Adrenal gland (tissue), 5 donors: ENCODE measurements around the gene LHFPL2.

Experiments
- CTCF ChIP-seq, 6 experiments: fragments of 450-650 bp in 4 of 6; fragments of 200-600 bp in 2 of 6; sonication (generic) in 1 of 6; IDR thresholded peaks; 1 replicate in 5 of 6; 2 replicates in 1 of 6; pipeline versions ENCODE4 v1.5.1 to v1.8.0; 2016 to 2021; ENCODE audit warnings: antibody characterized with exemption in 6 of 6, mild to moderate bottlenecking in 2 of 6, moderate library complexity in 1 of 6
- POLR2A ChIP-seq, 2 donors: fragments of 450-650 bp; IDR thresholded peaks; one replicate each; pipeline ENCODE4 v1.6.1; 2017; ENCODE audit warnings: antibody characterized with exemption in 2 of 2, mild to moderate bottlenecking in 2 of 2, moderate library complexity in 1 of 2
- donor health status: DM: no; HTN: no; CAD: no.

DNA sequence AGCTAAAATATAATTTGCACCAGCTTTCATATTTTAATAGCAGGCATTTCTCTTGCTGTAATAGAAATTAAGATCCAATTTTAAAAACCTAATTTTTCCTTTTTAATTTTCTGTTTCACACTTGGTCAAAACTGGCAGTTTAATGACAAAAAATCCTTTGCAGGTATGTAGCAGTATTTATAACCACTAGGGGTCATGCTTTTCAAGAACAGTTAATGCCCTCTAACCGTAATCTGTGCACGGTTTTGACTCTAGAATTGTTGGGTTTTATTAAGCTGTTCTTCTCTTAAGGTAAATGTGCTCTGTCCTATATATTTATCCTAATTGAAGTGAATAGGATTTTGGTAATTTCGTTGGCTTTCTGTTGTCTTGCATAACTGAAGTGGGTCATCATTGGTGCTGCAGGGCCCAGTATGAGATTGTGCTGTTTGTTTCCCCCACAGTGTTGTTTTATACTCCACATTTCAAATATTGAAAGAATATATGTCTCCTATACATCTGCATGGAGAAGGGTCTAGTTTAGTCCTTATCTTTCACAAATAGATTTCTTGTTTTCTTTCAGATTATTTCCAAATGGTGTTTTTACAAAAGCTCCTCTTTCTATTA is 180.7 kb downstream of the LHFPL2 start:
- TF ChIP-seq CTCF (IDR thresholded peaks at IDR 0.05) (peak; percentile 72 to 87 (median 82)), POLR2A (IDR thresholded peaks at IDR 0.05) (no peak)
